SK-N-MC (cell line): Measurements from ENCODE around the gene IL1R1.

Experiments
- EZH2 ChIP-seq: fragments of 200-600 bp; sonication (generic); IDR thresholded peaks from one replicate; pipeline ENCODE4 v1.6.1; 2017; ENCODE audit warnings: antibody characterized with exemption
- POLR2AphosphoS5 ChIP-seq: IDR thresholded peaks from 2 replicates; pipeline ENCODE4 v1.6.1; 2012; ENCODE audit warnings: mild to moderate bottlenecking, low read depth, low read length, borderline replicate concordance

DNA sequence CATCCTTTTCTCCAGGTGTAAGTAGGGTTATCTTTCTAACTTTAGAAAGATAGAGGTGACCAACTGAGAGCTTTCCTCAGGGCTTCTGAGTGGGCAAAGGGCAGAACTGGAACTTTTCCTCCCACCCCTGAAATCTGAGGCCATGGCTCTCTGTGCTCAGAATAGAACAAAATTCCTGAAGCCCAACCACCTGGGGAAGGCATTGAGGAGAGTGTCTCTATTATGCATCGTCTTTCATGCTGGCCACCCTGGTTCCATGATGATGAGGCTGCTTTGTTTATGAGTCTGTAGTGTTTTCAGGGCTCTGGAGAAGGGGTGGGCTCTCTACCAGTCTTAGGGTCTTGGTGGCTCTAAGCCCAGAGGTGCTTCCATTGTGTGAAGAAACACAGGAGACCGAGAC lies 30.7 kb upstream of the IL1R1 start:
- TF ChIP-seq EZH2 (no peak), POLR2AphosphoS5 (no peak)
